K562 treated with DMSO at 1 percent for 48 hours (cell line): Measurements from ENCODE around the gene C11orf16. TPM values are rescaled to one million over a fixed set of nuclear protein-coding genes. Genes with fewer than 3 reads are reported as not detected.

Source experiments
- total RNA-seq: library from RNA; unstranded; fragments of 300-600 nt; gene quantifications from 2 replicates; pipeline ENCODE4 v1.2.3, GENCODE V29; 2022; ENCODE audit warnings: low replicate concordance; ENCODE audit errors: extremely low read depth

Gene C11orf16, protein sequence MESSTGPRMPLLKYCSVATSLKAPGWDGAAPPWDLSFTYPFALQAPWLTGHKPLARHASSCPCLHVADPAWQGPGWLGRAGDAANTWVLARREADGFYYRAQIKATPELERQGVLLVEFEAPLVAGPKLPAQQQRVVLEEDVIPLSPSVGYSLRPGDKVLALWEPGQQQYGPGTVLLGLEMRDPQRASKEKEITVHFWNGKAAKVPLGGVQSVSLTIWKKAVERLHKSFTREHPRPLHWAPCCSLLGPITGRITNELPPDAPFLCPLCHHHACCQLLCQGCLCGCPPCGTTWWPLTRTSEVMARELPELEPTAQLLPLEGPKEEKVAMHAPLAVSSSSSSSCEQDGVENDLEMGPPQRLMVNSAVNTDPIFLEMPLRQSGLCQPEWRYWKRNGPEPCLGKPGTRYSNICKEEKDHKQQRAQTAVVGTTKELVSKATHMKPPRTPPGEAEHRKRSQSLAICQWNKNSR
- not detected in 2 replicates for total RNA-seq

DNA sequence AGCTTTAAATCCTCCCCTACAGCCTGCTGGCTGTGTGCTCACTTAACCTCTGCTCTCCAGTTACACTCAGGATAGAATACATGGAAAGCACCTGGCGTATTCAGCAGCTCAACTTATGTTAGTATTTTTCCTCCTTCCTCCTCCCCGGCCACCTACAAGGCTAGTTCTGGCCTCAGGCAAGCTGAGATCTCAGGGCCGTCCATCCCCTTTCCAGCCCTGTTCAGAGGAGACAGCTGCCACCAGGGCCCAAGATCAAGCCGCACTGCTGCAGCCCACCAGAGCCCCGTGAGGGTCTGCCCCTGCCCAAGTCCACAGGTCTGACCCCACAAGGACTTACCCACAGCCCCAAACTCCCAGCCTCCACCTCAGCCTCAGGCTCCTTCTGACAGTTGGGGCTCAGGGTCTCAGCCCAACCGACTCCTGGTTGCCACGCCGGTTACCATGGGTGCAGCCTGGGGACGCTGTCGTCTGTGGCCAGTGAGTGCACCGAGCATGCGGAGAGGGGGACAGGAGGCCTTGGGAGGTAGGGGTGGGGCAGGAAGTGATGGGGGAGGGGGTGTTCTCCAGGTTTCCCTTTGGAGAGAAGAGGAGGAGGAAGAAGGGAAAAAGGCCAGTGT is at the start of gene C11orf16:
Gene C11orf16, minus strand, starts transcription at position 384 of the 617 bp plus-strand sequence. CDS start 639 bp downstream, outside the sequence.

DNA sequence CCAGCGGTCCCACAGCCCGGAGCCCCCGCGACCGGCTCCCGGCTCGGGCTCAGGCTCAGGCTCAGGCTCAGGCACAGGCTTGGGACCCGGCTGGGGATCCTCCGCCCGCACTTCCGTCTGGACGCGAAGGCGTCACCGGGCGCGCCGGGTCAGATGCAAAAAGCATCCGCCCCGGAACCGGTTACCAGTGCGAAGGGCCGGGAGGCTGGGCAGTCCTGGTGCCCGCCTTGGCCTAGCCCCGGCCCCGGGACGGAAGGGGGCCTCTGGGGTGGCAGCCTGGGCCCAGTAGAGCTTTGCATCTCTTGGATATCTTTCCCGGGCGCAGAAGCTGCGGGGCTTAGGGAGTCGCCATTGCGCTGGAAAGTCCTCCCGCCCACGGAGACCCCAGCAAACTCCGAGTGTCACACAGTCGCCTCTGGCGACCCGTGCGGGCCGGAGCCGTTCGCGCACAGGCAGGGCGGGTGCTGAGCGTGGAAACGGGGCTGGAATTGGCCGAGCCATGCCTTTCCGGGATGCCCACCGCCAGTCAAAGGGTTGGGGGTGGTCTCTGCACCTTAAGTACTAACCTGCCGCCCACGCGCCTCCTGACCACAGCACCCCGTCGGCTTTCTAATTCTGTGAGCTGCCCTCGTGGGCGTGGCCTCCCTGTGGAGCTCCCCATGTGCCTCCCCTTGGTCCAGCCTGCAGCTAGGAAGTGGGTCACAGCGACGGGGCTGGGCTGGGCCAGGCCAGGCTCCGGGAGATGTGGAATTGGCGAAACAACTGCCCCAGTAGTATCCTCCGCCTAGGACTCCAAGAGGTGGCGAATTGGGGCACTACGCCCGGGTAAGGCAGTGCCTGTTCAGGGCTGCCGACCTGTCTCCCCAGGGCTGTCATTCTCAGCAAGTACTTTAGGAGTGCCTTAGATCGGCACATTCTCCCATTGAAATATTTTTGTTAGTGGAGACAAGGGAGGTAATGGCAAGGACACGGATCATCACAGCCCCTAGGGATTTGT is 31.9 kb upstream of the C11orf16 start, which contains the start of gene TMEM9B:
Gene TMEM9B, minus strand, starts transcription at position 119 of the 997 bp plus-strand sequence. CDS start 129 bp downstream, outside the sequence.

DNA sequence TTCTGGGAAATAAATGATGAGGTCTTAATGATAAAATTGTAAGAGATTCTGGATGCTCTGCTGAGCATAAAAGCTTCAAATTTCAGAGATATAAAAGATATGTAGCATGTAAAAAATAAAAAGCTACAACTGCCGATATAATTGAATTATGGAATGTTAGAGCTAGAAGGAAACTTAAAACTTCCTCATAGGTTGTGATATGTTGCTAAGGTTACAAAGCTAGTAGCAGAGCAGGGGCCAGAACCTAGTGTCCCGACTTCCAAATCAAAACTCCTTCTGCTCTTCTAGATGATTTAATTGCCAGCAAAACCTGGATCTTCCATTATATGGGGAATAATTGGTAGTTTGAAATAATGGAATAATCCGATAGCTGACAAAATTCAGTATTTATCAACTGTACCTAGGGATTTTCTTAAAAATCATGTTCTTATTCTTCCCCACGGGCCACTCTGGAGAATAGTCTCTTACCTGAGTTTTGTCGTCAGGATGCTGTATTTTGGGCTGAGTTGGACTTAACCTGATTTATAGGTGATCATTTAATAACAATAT is 9.8 kb upstream of the C11orf16 start, which contains the start of gene ASCL3:
Gene ASCL3, minus strand, starts transcription at position 499 of the 549 bp plus-strand sequence. CDS start 4,855 bp downstream, outside the sequence.

DNA sequence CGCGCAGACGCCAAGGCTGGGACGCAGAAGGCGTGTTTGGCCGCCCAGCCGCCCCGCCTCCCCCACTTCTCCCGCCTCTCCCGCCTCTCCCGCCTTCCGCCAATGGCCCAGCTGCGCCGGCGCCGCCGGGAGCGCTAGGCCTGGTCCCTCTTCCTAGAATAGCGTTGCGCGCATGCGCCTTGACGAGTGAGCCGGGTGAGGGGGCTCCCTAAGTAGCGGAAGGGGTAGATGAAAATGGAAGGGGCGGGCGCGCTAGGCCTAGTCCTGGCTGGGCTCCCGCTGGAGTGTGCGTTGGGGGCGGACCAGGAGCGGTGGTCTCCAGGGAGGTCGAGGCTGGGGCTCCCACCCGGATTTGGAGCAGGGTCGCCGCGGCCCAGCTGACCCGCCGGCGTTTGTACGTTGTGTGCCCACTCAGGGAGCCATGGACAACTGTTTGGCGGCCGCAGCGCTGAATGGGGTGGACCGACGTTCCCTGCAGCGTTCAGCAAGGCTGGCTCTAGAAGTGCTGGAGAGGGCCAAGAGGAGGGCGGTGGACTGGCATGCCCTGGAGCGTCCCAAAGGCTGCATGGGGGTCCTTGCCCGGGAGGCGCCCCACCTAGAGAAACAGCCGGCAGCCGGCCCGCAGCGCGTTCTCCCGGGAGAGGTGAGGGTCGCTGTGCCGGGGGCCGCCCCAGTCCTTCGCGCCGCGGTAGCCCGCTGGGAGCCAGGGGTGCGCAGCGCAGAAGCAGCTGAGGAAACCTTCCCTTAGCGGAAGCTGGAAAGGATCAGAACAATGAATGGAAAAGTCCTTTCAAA is 21.5 kb downstream of the C11orf16 start, which contains the start of gene AKIP1:
Gene AKIP1, plus strand, starts transcription at position 161 of the 795 bp plus-strand sequence. Its CDS starts 261 bp downstream, at position 422.

Other genes with a start within 250 kb of the C11orf16 start
- gene AKIP1, start 21.8 kb downstream of the C11orf16 start, total RNA-seq: not detected in 2 replicates
- gene ASCL3, start 10.1 kb upstream of the C11orf16 start, total RNA-seq: not detected in 2 replicates
- not detected in 2 replicates for gene TMEM9B, start 31.5 kb upstream of the C11orf16 start, total RNA-seq
- not detected in 2 replicates for gene NRIP3, start 71.1 kb upstream of the C11orf16 start, total RNA-seq
- gene SCUBE2, start 158.7 kb upstream of the C11orf16 start, total RNA-seq: not detected in 2 replicates